Measurements from ENCODE around the gene FAM124A.

FAM124A gene

DNA sequence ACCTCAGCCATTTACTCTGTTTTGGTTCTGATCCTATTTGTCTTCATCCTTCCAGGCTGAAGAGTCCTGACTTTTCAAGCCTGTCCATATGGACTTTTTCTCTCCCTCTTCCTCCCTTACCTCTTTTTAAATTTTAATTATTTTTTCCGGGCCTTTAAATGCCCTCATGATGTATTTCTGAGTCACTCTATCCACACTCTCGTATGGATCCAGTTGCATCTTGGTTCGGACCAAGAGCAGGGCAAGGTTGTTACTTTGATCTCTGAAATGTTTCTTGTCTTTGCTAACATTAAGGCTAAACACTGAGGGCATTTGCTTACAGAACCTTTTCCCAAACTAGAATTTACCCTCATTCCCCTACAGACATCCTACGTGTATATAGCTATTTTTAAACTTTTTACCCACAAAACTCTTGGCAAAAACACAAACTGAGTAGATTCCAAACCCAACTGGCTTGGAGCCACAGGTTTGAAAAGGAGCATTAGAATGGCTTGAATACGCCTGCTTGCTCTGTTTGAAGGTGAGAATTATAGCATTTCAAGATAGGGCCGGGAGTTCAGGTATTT, 69.9 kb downstream of the FAM124A start:
- no peak overlapping the region for H3K4me3 Mint-ChIP-seq
- no peak overlapping the region for H3K27ac Mint-ChIP-seq

DNA sequence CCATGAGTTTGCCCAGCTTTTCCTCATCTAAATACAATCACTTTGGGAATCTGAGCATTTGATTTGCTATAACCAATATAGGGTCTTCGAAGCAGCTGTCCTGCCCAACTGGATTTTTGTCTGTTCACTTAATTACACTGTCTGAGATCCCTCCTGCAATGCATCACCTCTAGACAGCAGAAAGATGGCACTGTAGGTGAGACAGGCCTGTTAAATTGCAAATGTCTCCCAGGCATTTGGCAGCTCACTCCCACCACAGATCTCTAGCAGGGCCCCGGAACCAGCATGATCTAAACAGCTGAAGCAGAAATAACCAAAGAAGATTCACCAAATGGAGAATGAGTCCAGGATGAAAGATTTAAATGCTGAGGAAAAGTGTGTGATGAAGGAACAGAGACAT, 75.4 kb downstream of the FAM124A start:
- TF ChIP-seq, protein P1, sequence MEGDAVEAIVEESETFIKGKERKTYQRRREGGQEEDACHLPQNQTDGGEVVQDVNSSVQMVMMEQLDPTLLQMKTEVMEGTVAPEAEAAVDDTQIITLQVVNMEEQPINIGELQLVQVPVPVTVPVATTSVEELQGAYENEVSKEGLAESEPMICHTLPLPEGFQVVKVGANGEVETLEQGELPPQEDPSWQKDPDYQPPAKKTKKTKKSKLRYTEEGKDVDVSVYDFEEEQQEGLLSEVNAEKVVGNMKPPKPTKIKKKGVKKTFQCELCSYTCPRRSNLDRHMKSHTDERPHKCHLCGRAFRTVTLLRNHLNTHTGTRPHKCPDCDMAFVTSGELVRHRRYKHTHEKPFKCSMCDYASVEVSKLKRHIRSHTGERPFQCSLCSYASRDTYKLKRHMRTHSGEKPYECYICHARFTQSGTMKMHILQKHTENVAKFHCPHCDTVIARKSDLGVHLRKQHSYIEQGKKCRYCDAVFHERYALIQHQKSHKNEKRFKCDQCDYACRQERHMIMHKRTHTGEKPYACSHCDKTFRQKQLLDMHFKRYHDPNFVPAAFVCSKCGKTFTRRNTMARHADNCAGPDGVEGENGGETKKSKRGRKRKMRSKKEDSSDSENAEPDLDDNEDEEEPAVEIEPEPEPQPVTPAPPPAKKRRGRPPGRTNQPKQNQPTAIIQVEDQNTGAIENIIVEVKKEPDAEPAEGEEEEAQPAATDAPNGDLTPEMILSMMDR (IDR thresholded peaks at IDR 0.05), result no peak
- Mint-ChIP-seq H3K9me3 (no peaks in the 10 kb centered on the region), H3K4me1 (peaks cover 8% of the 10 kb centered on the region), H3K4me3 (no peak overlapping the region), H3K36me3 (ENCODE audit: low read depth) (no peaks in the 10 kb centered on the region), H3K27ac (no peak overlapping the region), H3K27me3 (ENCODE audit: low read depth, poor library complexity) (peaks cover 4% of the 10 kb centered on the region)
- DNase-seq, result no peak

More for the DNA sequence above, 69.9 kb downstream of the FAM124A start:
- Mint-ChIP-seq H3K4me1 (peaks cover 9% of the 10 kb centered on the region), H3K9me3 (no peaks in the 10 kb centered on the region), H3K27me3 (ENCODE audit: low read depth, poor library complexity) (peaks cover 10% of the 10 kb centered on the region), H3K36me3 (ENCODE audit: low read depth) (no peaks in the 10 kb centered on the region)
- TF ChIP-seq, protein P1 (IDR thresholded peaks at IDR 0.05), result no peak
- DNase-seq, result no peak

DNA sequence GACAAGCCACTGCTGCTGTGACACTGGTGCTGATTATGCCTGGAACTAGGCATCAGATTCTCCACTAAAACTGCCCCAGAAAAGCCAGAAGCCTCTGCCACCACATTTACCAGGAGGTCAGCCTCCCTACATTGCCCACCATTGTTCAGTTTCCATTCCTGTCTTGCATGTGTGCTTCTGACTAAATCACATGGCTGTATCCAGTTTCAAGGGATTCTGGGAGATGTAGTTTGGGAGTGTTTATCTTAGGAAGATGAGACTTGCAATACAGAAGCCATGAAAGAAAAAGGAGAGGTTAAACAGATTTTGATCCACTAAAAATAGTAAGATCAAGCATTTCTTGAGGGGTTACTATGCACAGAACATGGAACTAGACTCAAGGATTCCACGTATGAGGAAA, 76.6 kb downstream of the FAM124A start:
- H3K27ac Mint-ChIP-seq, result no peak overlapping the region
- TF ChIP-seq, protein P1 (IDR thresholded peaks at IDR 0.05), result no peak
- DNase-seq, result no peak
- no peaks in the 10 kb centered on the region for H3K9me3 Mint-ChIP-seq
- peaks cover 8% of the 10 kb centered on the region for H3K4me1 Mint-ChIP-seq
- no peak overlapping the region for H3K4me3 Mint-ChIP-seq
- peaks cover 4% of the 10 kb centered on the region for H3K27me3 Mint-ChIP-seq (ENCODE audit: low read depth, poor library complexity)
- H3K36me3 Mint-ChIP-seq (ENCODE audit: low read depth), result no peaks in the 10 kb centered on the region

DNA sequence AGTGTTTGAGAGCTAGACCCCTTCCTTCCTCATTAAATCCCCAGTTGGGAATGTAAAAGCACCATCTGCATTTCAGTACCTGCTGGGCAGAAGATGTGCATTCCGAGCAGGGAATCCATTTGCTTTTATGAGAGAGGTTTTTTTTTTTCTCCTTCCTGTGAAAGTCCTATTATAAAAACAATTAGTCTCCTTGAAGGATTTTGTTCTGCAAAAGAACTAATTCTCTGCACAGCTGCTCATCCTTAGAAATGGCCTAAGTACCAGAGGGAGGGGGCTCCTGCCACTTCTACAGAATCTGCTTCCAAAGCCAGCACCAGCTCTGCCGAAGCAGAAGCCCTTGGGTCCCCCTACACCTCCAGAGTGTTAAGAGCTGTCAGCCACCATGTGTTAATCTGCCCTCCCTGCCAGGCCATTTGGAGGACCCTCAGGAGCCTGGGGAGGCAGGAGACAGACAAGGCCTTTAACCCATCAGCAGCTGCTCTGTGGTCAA, 80.9 kb downstream of the FAM124A start:
- Mint-ChIP-seq H3K4me1 (peaks cover 8% of the 10 kb centered on the region), H3K36me3 (ENCODE audit: low read depth) (no peaks in the 10 kb centered on the region), H3K9me3 (no peaks in the 10 kb centered on the region), H3K27me3 (ENCODE audit: low read depth, poor library complexity) (no peaks in the 10 kb centered on the region), H3K4me3 (no peak overlapping the region), H3K27ac (no peak overlapping the region)
- TF ChIP-seq, protein P1 (IDR thresholded peaks at IDR 0.05), result no peak
- DNase-seq, result no peak

DNA sequence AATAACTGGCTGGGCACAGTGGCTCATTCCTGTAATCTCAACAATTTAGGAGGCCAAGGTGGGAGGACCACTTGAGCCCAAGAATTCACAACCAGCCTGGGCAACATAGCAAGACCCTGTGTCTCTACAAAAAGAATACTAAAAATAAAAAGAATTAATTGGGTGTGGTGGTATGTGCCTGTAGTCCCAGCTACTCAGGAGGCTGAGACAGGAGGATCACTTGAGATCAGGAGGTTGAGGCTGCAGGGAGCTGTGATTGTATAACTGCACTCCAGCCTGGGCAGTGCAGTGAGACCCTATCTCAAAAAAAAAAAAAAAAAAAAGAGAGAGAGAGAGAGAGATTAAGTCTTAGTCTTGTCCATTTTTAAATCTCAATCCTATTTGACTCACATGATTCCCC, 81.7 kb downstream of the FAM124A start:
- H3K27me3 Mint-ChIP-seq (ENCODE audit: low read depth, poor library complexity), result no peaks in the 10 kb centered on the region
- H3K27ac Mint-ChIP-seq, result no peak overlapping the region
- H3K9me3 Mint-ChIP-seq, result no peaks in the 10 kb centered on the region
- TF ChIP-seq, protein P1 (IDR thresholded peaks at IDR 0.05), result no peak
- no peaks in the 10 kb centered on the region for H3K36me3 Mint-ChIP-seq (ENCODE audit: low read depth)
- no peak overlapping the region for H3K4me3 Mint-ChIP-seq
- no peak for DNase-seq
- H3K4me1 Mint-ChIP-seq, result peaks cover 2% of the 10 kb centered on the region

DNA sequence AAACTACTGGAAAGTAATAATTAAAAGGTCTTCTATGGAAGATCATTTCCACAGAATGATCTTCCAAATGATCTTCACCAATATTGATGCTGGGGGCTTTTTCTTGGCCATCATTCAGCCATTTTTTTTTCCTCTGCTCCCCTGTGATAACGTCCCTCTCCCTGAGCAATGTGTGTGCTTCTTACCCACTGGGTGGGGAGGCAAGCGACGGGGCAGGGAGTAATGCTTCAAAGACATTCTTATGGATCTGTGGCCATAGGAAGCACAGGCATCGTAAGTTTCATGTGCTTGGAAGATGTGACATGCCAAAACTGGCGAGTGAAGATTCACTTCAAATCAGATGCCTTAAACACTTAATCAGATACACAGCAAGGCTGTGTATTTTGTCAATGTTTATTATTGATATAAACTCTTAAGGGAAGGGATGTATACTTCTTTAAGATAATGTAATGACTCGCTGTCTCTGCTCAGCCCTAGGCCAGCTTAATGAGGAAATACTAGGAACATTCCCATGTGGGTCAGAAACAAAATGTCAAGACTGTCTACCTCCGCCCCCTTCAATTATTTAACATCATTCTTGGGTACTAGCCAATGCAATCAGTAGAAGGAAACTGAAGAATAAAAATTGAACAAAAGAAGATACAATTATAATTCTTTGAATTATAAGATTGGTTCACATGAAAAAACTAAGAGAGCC, 83.2 kb downstream of the FAM124A start:
- Mint-ChIP-seq H3K27me3 (ENCODE audit: low read depth, poor library complexity) (peaks cover 2% of the 10 kb centered on the region), H3K9me3 (no peaks in the 10 kb centered on the region), H3K4me3 (no peak overlapping the region), H3K36me3 (ENCODE audit: low read depth) (no peaks in the 10 kb centered on the region), H3K4me1 (no peaks in the 10 kb centered on the region), H3K27ac (no peak overlapping the region)
- no peak for DNase-seq
- TF ChIP-seq, protein P1 (IDR thresholded peaks at IDR 0.05), result no peak

Measured in nephron progenitor cell (in vitro differentiated cells).